Endothelial cell of umbilical vein (primary cell): ENCODE data around the gene GPR176. TPM values are rescaled to one million over a fixed set of nuclear protein-coding genes. Genes with fewer than 3 reads are reported as not detected.

Experiments used
- BruUV-seq: library from RNA; stranded (reverse); fragments of 400-500 nt; replicated peaks from 2 replicates; lab custom pipeline; 2021; lab: Mats Ljungman, UMichigan
- CTCF ChIA-PET: fragments of 300-600, 350-600 bp; sonication (Branson Sonifier 250); formaldehyde crosslinking; loops from one replicate; lab custom pipeline; 2021; ENCODE audit warnings: antibody characterized with exemption, inconsistent platforms; lab: Charles Lee
- POLR2A ChIA-PET: fragments of 300-600, 350-600 bp; sonication (Branson Sonifier 250); formaldehyde crosslinking; loops from one replicate; lab custom pipeline; 2021; ENCODE audit warnings: antibody characterized with exemption, inconsistent platforms; lab: Charles Lee
- DNase-seq: peaks from one replicate; pipeline ENCODE4 v3.0.0-alpha.2; 2011; ENCODE audit warnings: low read depth, low spot score
- FAIRE-seq: peaks from 2 replicates; lab custom pipeline; 2011; peaks lifted over from hg19 to GRCh38; lab: Jason Lieb, UNC
- H2AFZ ChIP-seq: 2 replicates; pipeline ENCODE4 v1.6.0; 2012; ENCODE audit warnings: low read depth, low read length, control low read depth, inconsistent platforms
- H3K27ac ChIP-seq: 2 replicates; pipeline ENCODE4 v1.5.1; 2011; ENCODE audit warnings: low read depth, mild to moderate bottlenecking, control low read depth, low read length, moderate library complexity; ENCODE audit not compliant: insufficient read depth
- H3K27me3 ChIP-seq, 2 experiments: 2 replicates each; pipeline versions ENCODE4 v1.6.0 to v1.6.1; 2011; ENCODE audit warnings: low read length in 2 of 2, mixed read lengths in 1 of 2; ENCODE audit not compliant: control insufficient read depth in 2 of 2, insufficient read depth in 2 of 2
- H3K36me3 ChIP-seq, 2 experiments: 2 replicates in 1 of 2; 3 replicates in 1 of 2; pipeline ENCODE4 v1.5.1; 2011; ENCODE audit warnings: low read length in 2 of 2, mild to moderate bottlenecking in 1 of 2, moderate library complexity in 1 of 2; ENCODE audit not compliant: control insufficient read depth in 2 of 2, insufficient read depth in 2 of 2; ENCODE audit errors: extremely low read depth in 1 of 2
- H3K4me1 ChIP-seq: 3 replicates; pipeline ENCODE4 v1.5.1; 2011; ENCODE audit warnings: mild to moderate bottlenecking, low read length; ENCODE audit not compliant: control insufficient read depth, insufficient read depth; ENCODE audit errors: extremely low read depth
- H3K4me2 ChIP-seq: 2 replicates; pipeline ENCODE4 v1.6.1; 2011; ENCODE audit warnings: low read length, control low read depth, mixed read lengths; ENCODE audit not compliant: insufficient read depth
- H3K4me3 ChIP-seq, 3 experiments: fragments of 200-600 bp in 1 of 3; sonication (generic), shearing (Covaris generic) in 1 of 3; replicated peaks in 1 of 3; 2 replicates each; pipeline ENCODE4 v1.5.1; 2011 to 2016; ENCODE audit warnings: control low read depth in 3 of 3, low read length in 3 of 3, mild to moderate bottlenecking in 2 of 3, inconsistent platforms in 1 of 3, low read depth in 1 of 3, moderate library complexity in 1 of 3; ENCODE audit not compliant: insufficient read depth in 1 of 3
- H3K79me2 ChIP-seq: 2 replicates; pipeline ENCODE4 v1.6.0; 2012; ENCODE audit warnings: low read length, inconsistent platforms; ENCODE audit not compliant: control insufficient read depth, insufficient read depth
- H3K9ac ChIP-seq: replicated peaks from 2 replicates; pipeline ENCODE3; 2011; ENCODE audit warnings: low read length, control low read depth; ENCODE audit not compliant: insufficient read depth; ENCODE audit errors: extremely low read depth
- H3K9me1 ChIP-seq: replicated peaks from 3 replicates; pipeline ENCODE4 v1.6.0; 2011; ENCODE audit warnings: mild to moderate bottlenecking, low read length; ENCODE audit not compliant: control insufficient read depth, insufficient read depth; ENCODE audit errors: extremely low read depth
- H3K9me3 ChIP-seq: replicated peaks from 2 replicates; pipeline ENCODE4 v1.5.1; 2012; ENCODE audit warnings: low read length, inconsistent platforms; ENCODE audit not compliant: control insufficient read depth, insufficient read depth
- H4K20me1 ChIP-seq: replicated peaks from 2 replicates; pipeline ENCODE3; 2011; ENCODE audit warnings: mild to moderate bottlenecking, low read length; ENCODE audit not compliant: control insufficient read depth, insufficient read depth; ENCODE audit errors: extremely low read depth
- JUN ChIP-seq: IDR thresholded peaks from 2 replicates; pipeline ENCODE4 v1.6.1; 2011; ENCODE audit warnings: borderline replicate concordance, low read depth; ENCODE audit not compliant: insufficient read length, insufficient read depth
- POLR2A ChIP-seq: IDR thresholded peaks from 2 replicates; pipeline ENCODE4 v1.6.1; 2012; ENCODE audit warnings: low read depth, mild to moderate bottlenecking, control low read depth, low read length
- POLR2AphosphoS5 ChIP-seq: IDR thresholded peaks from 2 replicates; pipeline ENCODE4 v1.6.1; 2012; ENCODE audit warnings: low read depth, mild to moderate bottlenecking, control low read depth, low read length, moderate library complexity; ENCODE audit not compliant: insufficient read depth
- dilution Hi-C: fragments of 300-500 bp; cut with MboI; formaldehyde crosslinking; loops from one replicate; pipeline ENCODE4 v1.15.0; 2019; ENCODE audit warnings: low sequenced_read_pairs; ENCODE audit not compliant: extremely low pct_ligation_motif_present
- intact Hi-C: fragments of 100-400 bp; cut with micrococcal nuclease; formaldehyde crosslinking; loops from one replicate; pipeline ENCODE4 v1.10.0; 2022
- polyA plus RNA-seq, 4 experiments: library from polyadenylated mRNA; depleted of rRNA in 3 of 4; stranded (reverse) in 3 of 4; unstranded in 1 of 4; fragments of >200 nt; gene quantifications; 2 replicates each; pipeline versions ENCODE4 v1.2.1 to v1.2.3, GENCODE V29; 2011 to 2012; ENCODE audit warnings: missing spikeins in 1 of 4
- total RNA-seq: library from RNA; stranded (reverse); gene quantifications from 2 replicates; pipeline ENCODE4 v1.2.3, GENCODE V29; 2021

Gene GPR176
- total and polyA plus RNA-seq, 2 donors (not counting 3 experiments of a cell fraction or from before 2014, with no cell fraction given), result 35.3 to 68.7 TPM

DNA sequence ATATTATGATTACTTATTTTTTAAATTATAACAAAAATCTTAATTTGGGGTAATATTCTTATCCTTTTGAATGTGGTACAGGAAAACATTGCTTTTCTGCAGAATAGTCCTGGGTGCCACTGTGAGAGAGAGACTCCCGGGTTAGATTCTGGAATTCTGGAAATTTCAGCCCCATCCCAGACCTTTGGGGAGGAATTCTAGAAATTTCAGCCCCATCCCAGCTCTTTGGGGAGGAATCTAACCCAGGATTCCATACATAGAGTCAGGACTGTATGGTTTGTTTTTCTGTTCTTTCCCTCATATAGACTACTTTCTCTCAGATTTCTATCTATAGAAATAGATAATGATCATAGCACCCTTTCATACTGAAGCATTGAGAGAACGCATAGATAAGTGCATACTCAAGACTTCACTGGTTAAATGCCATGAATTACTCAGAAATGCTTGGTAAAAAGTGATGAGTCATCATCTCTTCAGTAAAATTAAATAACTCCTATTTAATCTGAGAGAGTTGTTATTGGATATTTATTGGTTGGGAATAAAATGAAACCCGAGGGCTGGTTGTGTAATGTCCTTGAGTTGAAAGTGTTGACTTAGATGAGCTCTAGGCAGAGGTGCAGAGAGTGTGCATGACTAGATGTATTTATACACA lies 22.2 kb upstream of the GPR176 start:
- CTCF ChIA-PET, result interaction anchor here (4.3 kb wide), 1 partner anchor 54 kb away, joined by 18 read pairs; no protein-coding TSS in a partner anchor
- no peak overlapping the region for H3K9ac ChIP-seq
- intact Hi-C loops, result no loop called here

DNA sequence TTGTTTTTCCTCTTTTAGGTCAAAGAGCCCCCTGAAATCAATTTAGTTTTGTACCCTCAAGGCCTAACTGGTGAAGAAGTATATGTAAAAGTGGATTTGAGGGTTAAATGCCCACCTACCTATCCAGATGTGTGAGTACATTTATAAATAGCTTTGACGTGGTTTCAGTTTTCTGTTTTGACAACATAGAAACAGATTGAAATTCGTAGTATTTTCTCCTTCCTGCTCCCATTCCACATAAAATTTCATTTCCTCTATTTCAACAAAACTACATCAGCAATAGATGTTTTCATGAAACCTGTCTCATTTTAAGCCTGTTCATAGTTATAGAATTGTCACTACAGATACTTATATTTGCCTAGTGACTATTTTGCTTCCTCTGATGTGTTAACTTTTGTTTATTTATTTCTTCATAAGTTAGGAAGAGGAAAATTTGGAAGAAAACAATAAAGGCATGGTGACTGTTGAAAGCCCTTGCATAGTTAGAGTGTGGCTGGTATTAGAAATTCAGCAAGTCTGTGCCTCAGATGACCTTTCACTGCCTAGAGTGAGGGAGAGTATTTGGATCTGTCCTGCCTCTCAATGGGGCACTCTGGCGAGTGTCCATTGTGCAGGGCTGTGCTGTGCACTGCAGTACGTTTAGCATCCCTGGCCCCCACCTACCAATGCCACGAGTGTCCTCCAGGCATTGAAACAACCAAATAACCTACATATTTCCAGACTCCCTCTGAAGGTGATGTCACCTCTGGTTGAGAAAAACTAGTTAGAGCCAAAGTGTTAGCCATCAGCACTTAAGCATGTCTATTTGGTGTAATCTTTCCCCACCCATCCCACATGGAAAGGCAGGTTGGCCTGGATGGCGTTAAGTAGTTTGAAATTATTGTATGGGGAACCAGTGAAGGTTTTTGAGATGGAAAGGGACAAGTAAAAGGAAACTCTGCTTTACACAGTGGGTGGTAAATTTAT lies 19.7 kb upstream of the GPR176 start:
- ChIA-PET CTCF (interaction anchor here (4.3 kb wide), 1 partner anchor 52 kb away, joined by 18 read pairs; no protein-coding TSS in a partner anchor), POLR2A (no interaction called here)
- Histone ChIP-seq H3K4me1 (peaks cover 28% of the 10 kb centered on the region), H4K20me1 (no peaks in the 10 kb centered on the region), H3K4me2 (no peak overlapping the region), H3K9ac (no peak overlapping the region), H3K27ac (no peak overlapping the region), H3K36me3 (peaks cover 5 to 9% of the 10 kb centered on the region in 2 experiments), H3K27me3 (no peaks in the 10 kb centered on the region), H3K79me2 (peaks cover 39% of the 10 kb centered on the region), H3K4me3 (no peak overlapping the region), H3K9me3 (no peaks in the 10 kb centered on the region), H2AFZ (no peak overlapping the region), H3K9me1 (no peaks in the 10 kb centered on the region)
- no peak for FAIRE-seq
- no peak for DNase-seq
- TF ChIP-seq JUN, result no peak
- TF ChIP-seq POLR2AphosphoS5, result no peak
- dilution Hi-C loops (no loop called here), intact Hi-C loops (no loop called here)
- BruUV-seq, result no TSS peak

More for the DNA sequence above, 22.2 kb upstream of the GPR176 start:
- H3K9me3 ChIP-seq, result no peaks in the 10 kb centered on the region
- peak; percentile 25 for TF ChIP-seq JUN
- no peak for TF ChIP-seq POLR2A
- POLR2A ChIA-PET, result no interaction called here
- no peaks in the 10 kb centered on the region for H3K9me1 ChIP-seq
- H3K79me2 ChIP-seq, result peaks cover 19% of the 10 kb centered on the region
- H3K27ac ChIP-seq, result no peak overlapping the region
- no peak overlapping the region for H3K4me3 ChIP-seq
- H3K27me3 ChIP-seq, result no peaks in the 10 kb centered on the region
- no peak for DNase-seq
- no peak for FAIRE-seq
- dilution Hi-C loops, result no loop called here
- H4K20me1 ChIP-seq, result no peaks in the 10 kb centered on the region
- H3K4me1 ChIP-seq, result peaks cover 9% of the 10 kb centered on the region
- H3K36me3 ChIP-seq, result peaks cover 12 to 19% of the 10 kb centered on the region in 2 experiments
- no TSS peak for BruUV-seq
- no peak overlapping the region for H2AFZ ChIP-seq
- H3K4me2 ChIP-seq, result no peak overlapping the region
